HEK293T (cell line): ENCODE data around the gene PAPOLA.

ENCODE experiments used
- BHLHE40 ChIP-seq: fragments of 450-650 bp; IDR thresholded peaks from 2 replicates; pipeline ENCODE4 v1.6.1; 2016; ENCODE audit warnings: mild to moderate bottlenecking, moderate library complexity, borderline replicate concordance
- CTBP1 ChIP-seq: fragments of 450-650 bp; IDR thresholded peaks from 2 replicates; pipeline ENCODE4 v1.6.1; 2016; ENCODE audit warnings: borderline replicate concordance
- ELF4 ChIP-seq: fragments of 450-650 bp; IDR thresholded peaks from 2 replicates; pipeline ENCODE4 v1.6.1; 2017; ENCODE audit warnings: antibody characterized with exemption
- FOXA1 ChIP-seq: fragments of 450-650 bp; IDR thresholded peaks from 2 replicates; pipeline ENCODE4 v1.6.1; 2016; ENCODE audit warnings: mild to moderate bottlenecking
- FOXM1 ChIP-seq: fragments of 450-650 bp; IDR thresholded peaks from 2 replicates; pipeline ENCODE4 v1.6.1; 2017; ENCODE audit warnings: mild to moderate bottlenecking, borderline replicate concordance
- L3MBTL2 ChIP-seq: fragments of 450-650 bp; conservative IDR thresholded peaks from 2 replicates; pipeline ENCODE4 v1.6.1; 2016; ENCODE audit warnings: mild to moderate bottlenecking
- LEF1 ChIP-seq: fragments of 450-650 bp; IDR thresholded peaks from 2 replicates; pipeline ENCODE4 v1.6.1; 2017; ENCODE audit warnings: mild to moderate bottlenecking, borderline replicate concordance
- NFRKB ChIP-seq: fragments of 450-650 bp; IDR thresholded peaks from 2 replicates; pipeline ENCODE4 v1.6.1; 2016; ENCODE audit warnings: mild to moderate bottlenecking, moderate library complexity
- SP1 ChIP-seq: fragments of 450-650 bp; IDR thresholded peaks from 2 replicates; pipeline ENCODE4 v1.6.1; 2017
- SUZ12 ChIP-seq: fragments of 450-650 bp; IDR thresholded peaks from 2 replicates; pipeline ENCODE4 v1.6.1; 2016; ENCODE audit warnings: mild to moderate bottlenecking
- TARDBP ChIP-seq: fragments of 450-650 bp; IDR thresholded peaks from 2 replicates; pipeline ENCODE4 v1.6.1; 2016
- TF ChIP-seq, protein P1 (sequence below): fragments of 450-650 bp; IDR thresholded peaks from 2 replicates; pipeline ENCODE4 v1.6.1; 2016

DNA sequence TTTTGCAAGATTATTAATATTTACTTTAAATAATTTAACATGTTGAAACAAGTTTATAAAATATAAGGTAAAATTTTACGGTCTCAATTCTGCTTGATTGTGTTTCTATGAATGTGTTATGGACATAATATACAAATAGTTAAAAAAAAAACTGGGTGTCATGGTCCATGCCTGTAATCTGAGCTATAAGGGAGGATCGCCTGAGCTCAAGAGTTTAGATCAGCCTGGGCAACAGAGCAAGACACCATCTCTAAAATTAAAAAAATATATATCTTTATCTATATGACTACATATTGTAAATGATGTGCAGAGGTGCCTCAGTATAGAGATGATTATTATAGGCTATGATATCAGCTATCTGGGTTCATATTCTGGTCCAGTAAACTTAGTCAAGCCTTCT, 9.9 kb downstream of the PAPOLA start:
- TF ChIP-seq SP1 (no peak), BHLHE40 (no peak), SUZ12 (no peak), LEF1 (no peak), FOXM1 (no peak), NFRKB (no peak), FOXA1 (no peak), ELF4 (no peak), CTBP1 (no peak), TARDBP (no peak), L3MBTL2 (no peak)
- TF ChIP-seq, protein P1, sequence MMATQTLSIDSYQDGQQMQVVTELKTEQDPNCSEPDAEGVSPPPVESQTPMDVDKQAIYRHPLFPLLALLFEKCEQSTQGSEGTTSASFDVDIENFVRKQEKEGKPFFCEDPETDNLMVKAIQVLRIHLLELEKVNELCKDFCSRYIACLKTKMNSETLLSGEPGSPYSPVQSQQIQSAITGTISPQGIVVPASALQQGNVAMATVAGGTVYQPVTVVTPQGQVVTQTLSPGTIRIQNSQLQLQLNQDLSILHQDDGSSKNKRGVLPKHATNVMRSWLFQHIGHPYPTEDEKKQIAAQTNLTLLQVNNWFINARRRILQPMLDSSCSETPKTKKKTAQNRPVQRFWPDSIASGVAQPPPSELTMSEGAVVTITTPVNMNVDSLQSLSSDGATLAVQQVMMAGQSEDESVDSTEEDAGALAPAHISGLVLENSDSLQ: no peak
